Left forelimb (tissue), 1 donor: ENCODE measurements around the gene RBM19.

Source experiments
- DNase-seq: peaks from one replicate; pipeline ENCODE4 v3.0.0-alpha.2; 2018; ENCODE audit warnings: low spot score

The RBM19 gene

DNA sequence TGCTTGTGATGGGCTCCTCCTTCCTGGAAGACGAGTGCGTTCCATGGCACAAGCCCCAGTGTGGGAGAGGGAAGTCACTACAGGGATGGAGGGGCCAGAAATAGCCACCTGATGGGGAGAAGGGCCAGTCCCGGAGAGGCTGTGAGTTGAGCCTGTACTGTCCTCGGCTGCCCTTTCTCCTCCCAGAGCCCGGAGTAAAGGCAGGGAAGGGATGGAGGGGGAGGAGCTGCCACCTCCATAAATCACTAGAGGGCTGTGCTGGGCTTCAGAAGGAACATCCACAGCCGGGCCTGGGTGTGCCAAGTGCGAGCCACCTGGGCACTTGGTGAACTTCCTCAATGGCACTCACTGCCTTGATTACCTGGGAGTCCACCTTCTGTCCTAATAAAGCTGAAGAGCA, 110.1 kb downstream of the RBM19 start:
- no peak for DNase-seq

DNA sequence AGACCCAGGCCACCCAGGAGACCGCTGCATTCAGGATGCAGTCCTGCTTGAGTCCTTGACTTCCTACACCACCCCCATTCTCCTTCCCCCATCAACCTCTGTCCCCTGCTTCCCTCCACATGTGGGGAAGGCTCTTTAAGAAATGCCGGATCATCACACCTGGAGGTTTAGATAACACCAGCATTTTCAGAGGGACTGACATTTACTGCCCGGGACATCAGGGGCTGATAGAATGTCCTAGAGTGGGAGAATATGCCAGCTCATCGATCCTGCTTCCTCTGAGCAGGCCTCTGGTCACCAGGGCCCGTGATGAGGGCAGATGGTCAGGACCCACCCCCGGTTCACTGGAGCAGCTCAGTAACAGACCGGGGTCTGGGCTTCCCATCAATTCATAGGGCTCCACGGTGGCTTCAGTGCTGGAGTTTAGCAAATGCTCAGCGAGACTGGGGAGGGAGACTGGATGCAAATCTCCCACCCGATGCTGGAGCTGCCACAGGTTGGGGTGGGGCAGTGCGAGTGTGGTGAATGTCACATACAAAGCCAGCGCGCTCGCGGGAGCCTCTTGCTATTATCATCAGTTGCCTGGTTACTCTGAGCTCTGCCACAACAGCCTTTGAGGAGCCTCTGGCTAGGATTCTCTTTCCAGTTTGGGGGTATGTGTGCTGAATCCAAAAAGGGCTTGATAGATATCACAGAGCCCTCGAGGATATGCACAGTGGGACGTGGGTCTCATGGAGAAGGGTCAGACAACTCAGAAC, 111.6 kb downstream of the RBM19 start:
- no peak for DNase-seq

DNA sequence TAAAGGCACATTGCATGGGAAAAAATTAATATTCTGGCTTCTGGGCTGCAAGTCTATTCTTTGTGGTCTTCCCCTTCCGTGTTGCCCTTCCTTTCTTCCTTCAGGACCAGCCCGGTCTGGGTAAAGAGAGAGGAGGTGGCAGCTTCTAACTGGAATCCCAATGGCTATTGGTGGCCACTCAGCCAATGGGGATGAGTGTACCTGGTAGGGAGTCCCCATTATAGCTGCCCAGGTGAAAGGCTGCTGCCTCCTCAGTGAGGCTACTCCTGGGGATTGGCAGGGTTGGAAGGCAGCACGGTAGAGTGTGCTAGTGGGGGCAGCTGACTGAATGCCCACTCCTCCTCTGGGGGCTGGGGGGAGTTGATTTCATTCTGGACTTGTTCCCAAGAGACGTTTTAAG, 112.6 kb downstream of the RBM19 start:
- DNase-seq = no peak

GRCh38 chr12:113852695-113853490, 113.2 kb downstream of the RBM19 start:
- DNase-seq = no peak

DNA sequence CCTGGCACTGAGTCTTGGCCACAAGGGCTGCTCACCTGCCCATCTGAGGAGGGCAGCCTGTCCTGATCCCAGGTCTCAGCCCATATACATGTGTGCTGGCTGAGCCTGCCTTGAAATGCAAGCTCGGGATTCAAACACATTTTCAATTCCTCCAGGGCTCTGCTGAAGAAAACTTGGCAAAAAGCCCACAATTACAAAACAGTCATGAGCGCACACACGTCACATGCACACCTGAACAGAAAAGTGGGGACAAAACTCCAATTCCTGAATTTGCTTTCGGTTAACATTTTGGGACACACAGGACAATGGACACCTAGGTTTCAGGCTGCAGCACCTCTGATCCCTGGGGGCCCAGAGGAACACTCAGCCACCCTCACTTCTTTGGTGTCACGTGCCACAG, 113.9 kb downstream of the RBM19 start:
- no peak for DNase-seq

DNA sequence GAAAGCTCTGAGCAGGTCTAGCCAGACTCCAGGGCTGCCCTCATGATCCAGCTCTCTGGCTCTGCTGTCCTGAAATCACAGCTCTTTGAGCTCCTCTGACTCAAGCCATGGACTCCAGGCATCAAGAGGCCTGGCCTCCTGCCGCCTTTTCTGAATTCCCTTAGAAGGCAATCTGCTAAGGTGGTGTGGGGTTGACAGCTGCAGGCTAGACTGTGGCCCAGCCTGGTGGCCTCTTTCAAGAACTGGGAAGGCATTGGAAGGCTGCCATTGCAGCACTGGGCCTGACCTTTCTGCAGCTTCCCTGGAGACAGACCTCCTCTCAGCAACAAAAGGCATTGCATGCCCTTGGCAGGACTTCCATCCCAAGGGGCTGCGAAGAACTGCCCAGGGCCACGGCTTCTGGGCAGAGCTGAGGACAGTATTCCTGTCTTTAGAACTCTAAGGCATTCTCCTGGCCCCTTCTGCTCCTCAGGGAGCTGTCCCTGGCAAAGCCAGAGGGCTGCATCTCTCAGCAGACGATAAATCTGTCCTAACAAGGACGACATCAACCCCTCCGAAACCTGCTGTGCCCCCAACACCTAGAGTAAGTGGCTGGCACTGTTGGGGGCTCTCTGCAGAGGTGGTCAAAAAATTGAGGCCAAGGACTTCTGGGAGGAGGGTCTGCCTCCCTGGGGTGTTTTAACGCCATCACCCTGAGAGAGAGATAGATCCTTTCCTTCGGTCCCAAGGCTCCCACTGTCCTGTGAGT, 115.6 kb downstream of the RBM19 start:
- no peak for DNase-seq

DNA sequence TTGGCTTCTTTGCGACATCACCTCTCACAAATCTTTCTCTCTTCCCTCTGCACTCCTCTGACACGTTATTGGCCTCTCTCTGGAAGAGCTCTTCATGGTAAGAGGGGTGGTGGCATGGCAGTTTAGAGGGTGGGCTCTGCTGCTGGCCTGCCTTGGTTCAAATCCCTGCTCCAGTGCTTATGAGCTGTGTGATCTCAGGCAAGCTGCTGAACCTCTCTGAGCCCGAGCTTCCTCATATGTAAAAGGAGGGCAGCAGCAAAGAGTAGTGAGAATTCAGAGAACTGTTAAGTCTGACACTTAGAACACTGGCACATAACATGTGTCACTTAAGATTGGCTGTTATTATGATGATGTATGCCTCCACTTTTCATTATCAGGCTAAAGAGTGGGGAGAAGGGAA, 118.3 kb downstream of the RBM19 start:
- no peak for DNase-seq

DNA sequence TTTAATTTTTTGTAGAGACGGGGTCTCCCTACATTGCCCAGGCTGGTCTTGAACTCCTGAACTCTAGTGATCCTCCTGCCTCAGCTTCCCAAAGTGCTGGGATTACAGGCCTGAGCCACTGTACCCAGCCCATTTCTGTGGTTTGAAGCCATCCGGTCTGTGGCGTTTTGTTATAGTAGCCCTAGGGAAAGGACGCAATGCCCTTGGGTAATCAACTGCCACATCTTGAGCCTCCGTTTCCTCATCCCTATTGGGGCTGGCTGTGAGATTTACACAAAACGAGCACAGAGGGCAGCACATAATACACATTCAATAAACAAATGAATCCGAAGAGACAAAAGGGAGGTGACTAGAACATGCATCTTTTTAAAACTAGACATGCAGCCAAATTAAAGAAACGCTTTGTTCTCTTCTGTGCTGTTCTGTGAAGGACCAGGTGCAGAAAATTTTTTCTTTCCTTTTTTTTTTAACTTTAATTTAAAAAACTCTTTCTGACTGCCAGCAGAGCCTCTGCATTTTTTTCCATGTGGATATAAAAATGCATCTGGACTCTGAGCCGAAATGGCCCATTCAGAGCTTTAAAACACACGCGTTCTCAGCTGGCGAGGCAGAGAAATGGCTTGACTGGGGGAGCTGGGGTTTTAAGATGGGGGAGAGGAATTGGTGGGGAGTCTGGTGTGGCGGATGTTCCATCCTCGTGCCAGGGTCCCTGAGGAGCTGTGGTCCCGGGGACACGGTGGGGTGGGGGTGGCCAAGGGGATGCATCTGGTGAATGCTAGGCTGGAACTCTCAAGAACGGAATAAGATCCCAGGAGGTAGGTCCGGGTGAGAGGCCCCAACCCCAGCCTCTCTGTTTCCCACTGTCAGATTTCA, 119.0 kb downstream of the RBM19 start:
- no peak for DNase-seq

DNA sequence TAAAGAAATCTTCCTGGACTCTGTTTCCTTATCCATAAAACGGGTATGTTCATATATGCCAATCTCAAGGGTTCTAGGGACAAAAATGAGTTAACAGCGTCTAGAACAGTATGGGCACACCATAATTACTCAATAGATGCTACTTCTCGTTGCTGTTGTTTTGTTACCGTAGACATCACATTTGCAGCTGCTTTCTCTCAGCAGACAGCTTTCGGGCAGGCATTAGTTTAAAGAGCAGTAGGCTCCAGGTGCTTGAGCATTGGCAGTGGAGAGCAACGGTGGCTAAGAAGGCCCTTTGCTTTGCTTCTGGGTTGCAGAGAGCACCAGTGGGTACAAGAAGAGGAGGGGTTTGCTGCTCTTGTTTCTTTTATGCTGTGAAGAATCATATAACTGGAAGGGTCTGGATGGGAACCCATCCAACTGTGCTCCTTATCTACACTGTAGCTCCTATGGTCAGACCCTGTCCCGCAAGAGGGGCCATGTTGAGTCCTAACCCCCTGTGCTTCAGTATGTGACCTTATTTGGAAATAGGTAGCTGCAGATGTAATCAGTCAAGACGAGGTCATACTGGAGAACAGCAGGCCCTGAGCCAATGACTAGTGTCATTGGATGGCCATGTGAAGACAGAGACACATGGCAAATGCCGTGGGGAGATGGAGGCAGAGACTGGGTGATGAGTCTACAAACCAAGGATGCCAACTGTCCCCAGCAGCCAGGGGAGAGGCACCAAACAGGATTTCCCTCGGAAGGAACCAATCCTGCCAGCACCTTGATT, 120.0 kb downstream of the RBM19 start:
- no peak for DNase-seq

GRCh38 chr12:113844495-113845210, 121.5 kb downstream of the RBM19 start:
- DNase-seq = no peak

- no peak for DNase-seq
Observed at GRCh38 chr12:113842699-113843098, 123.4 kb downstream of the RBM19 start.

DNA sequence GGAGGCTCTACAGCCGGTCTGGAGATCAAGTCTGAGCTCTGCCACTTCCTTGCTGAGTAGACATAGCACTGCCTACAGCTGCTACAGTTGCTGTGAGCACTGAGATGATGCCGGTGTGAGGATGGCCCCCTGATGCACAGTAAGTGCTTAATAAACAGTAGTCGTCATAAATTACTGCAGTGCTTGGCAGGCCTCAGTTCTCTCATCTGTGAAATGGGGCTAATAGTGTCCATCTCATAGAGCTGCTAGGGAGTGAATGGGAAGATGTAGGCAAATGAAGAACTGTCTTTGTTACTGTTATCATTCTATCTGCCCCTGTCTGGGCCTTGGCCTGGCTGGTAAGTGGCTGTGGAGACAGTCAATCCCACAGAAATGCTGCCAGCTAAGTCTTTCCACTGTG, 124.3 kb downstream of the RBM19 start:
- no peak for DNase-seq

DNA sequence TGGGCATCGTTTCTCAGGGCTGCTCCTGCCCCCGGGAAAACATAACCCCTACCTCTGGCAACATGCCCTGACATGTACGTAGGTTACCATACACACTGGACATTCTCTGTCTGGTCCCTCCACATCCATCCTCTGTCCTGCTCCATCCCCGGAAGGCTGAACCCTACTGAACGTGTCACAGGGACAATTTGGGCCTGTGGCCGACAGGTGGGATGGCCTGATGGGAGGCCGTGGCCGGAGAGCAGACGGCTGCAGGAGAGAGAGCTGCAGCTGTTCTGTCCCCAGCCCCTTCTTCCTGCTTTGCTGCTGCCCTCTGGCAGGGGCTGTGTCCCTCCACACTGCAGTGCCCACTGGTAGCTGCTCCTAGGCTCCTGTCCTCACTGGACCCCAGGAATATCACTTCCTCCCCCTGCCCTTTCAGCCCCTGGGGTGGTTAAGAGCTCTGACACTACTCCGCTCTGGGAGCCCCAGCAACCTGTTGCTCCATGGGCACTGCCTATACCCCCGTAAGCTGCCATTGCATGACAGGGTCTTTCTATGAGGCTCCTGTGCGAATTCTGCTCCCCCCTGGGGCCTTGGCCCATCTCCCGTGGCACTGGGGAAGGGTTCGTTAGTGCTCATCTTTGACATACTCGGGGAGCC, 125.6 kb downstream of the RBM19 start:
- DNase-seq = no peak

DNA sequence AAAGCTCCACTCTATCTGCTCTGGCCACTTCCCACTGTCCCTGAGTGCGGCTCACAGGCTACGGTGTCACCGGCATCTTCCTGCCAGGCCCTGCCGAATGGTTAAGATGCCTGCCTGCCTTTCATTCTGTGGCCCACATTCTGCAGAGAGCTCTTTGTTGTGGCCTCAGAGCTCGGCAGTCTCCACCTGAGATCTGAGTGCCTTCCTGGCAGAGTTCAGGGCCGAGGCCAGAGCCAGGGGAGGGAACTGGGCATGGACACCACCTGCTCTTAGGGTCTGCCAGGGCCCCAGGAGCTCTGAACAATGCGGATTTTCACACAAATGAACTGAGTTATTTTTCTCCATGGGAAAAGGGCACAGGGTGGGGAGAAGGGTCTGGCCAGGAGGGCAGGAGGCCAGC, 127.2 kb downstream of the RBM19 start:
- no peak for DNase-seq

- no peak for DNase-seq
Observed at GRCh38 chr12:113837528-113838296, 128.4 kb downstream of the RBM19 start.

DNA sequence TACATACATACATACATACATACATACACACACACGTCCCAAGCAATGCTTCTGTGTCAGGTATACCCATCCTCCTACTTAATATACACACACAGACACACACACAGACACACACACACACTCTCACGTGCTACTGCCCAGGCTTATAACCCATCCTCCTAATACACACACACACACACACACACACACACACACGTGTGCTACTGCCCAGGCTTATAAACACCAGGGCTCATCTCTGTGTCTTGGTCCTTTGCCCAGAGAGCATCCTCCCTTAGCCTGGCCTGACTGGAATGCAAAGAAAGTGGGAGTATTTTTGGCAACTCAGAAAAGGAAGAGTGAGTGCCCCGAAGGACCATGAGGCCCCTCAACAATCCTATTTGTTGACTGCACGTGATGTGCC, 129.0 kb downstream of the RBM19 start:
- no peak for DNase-seq

GRCh38 chr12:113835896-113836295, 130.2 kb downstream of the RBM19 start:
- no peak for DNase-seq

GRCh38 chr12:113835433-113835832, 130.7 kb downstream of the RBM19 start:
- DNase-seq = no peak

DNA sequence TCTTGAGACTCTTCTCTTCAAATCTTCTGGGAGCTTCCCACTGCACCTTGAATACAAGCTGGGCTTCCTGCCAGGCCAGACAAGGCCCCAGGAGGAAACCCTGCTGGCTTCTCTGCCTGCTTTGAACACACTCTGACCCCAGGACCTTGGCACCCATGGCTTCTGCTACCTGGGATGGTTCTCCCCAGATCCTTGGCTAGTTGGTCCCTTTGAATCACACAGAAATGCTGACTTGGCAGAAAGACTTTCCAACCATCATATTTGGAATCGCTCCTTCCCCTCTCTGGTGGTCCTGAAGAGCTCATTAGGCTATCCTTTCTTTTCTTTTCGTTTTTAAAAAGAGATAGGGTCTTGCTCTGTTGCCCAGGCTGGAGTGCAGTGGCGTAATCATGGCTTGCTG, 132.7 kb downstream of the RBM19 start:
- DNase-seq = no peak
